Activated naive CD8-positive, alpha-beta T cell treated with anti-CD3 and anti-CD28 coated beads, Interleukin-2, amount 50 U/mL, for 16 hours (primary cell): Measurements from ENCODE around the gene ANKEF1.
"Not testable (repeated sequence)": the region's sequence is repeated elsewhere in the genome, so short reads cannot be mapped to it uniquely, and the experiment has no call there.

Source experiments
- DNase-seq: peaks from one replicate; pipeline ENCODE4 v3.0.0-alpha.2; 2020; ENCODE audit warnings: low read depth, low spot score

Gene ANKEF1

GRCh38 chr20:10034717-10035571 lies at the start of gene ANKEF1:
Gene ANKEF1 (plus strand): TSS chr20:10034987. CDS start chr20:10038302, 3,315 bp downstream.
- peak; percentile 7 for DNase-seq

- DNase-seq: no peak
Measured at GRCh38 chr20:9985281-9985680, 49.5 kb upstream of the ANKEF1 start.

GRCh38 chr20:9985773-9986172 lies 49.0 kb upstream of the ANKEF1 start:
- no peak for DNase-seq

GRCh38 chr20:9989066-9989724 lies 45.6 kb upstream of the ANKEF1 start:
- DNase-seq: no peak

- no peak for DNase-seq
Measured at GRCh38 chr20:9993137-9993536, 41.6 kb upstream of the ANKEF1 start.

- no peak for DNase-seq
Measured at GRCh38 chr20:9994676-9995075, 40.1 kb upstream of the ANKEF1 start.

- no peak for DNase-seq
Measured at GRCh38 chr20:9995510-9996272, 39.1 kb upstream of the ANKEF1 start.

- no peak for DNase-seq
Measured at GRCh38 chr20:9996944-9997343, 37.8 kb upstream of the ANKEF1 start.

- no peak for DNase-seq
Measured at GRCh38 chr20:9999645-10000044, 35.1 kb upstream of the ANKEF1 start.

- DNase-seq: no peak
Measured at GRCh38 chr20:10002866-10003265, 31.9 kb upstream of the ANKEF1 start.

GRCh38 chr20:10004900-10005299 lies 29.9 kb upstream of the ANKEF1 start:
- no peak for DNase-seq

- DNase-seq: no peak
Measured at GRCh38 chr20:10005885-10006284, 28.9 kb upstream of the ANKEF1 start.

GRCh38 chr20:10006447-10007090 lies 28.2 kb upstream of the ANKEF1 start:
- DNase-seq: no peak

GRCh38 chr20:10007158-10007557 lies 27.6 kb upstream of the ANKEF1 start:
- no peak for DNase-seq

- DNase-seq: no peak
Measured at GRCh38 chr20:10007747-10008146, 27.0 kb upstream of the ANKEF1 start.

GRCh38 chr20:10012464-10012863 lies 22.3 kb upstream of the ANKEF1 start:
- DNase-seq: no peak

GRCh38 chr20:10014431-10014830 lies 20.4 kb upstream of the ANKEF1 start:
- no peak for DNase-seq

GRCh38 chr20:10020937-10021336 lies 13.8 kb upstream of the ANKEF1 start:
- no peak for DNase-seq

GRCh38 chr20:10022625-10023024 lies 12.2 kb upstream of the ANKEF1 start:
- no peak for DNase-seq

GRCh38 chr20:10023911-10024310 lies 10.9 kb upstream of the ANKEF1 start:
- DNase-seq: no peak

- DNase-seq: not testable (repeated sequence)
Measured at GRCh38 chr20:10031451-10032215, 3.2 kb upstream of the ANKEF1 start.
